ENCODE data around the gene KRT2.
"Not testable (repeated sequence)": the region's sequence is repeated elsewhere in the genome, so short reads cannot be mapped to it uniquely, and the experiment has no call there.

Gene KRT2

DNA sequence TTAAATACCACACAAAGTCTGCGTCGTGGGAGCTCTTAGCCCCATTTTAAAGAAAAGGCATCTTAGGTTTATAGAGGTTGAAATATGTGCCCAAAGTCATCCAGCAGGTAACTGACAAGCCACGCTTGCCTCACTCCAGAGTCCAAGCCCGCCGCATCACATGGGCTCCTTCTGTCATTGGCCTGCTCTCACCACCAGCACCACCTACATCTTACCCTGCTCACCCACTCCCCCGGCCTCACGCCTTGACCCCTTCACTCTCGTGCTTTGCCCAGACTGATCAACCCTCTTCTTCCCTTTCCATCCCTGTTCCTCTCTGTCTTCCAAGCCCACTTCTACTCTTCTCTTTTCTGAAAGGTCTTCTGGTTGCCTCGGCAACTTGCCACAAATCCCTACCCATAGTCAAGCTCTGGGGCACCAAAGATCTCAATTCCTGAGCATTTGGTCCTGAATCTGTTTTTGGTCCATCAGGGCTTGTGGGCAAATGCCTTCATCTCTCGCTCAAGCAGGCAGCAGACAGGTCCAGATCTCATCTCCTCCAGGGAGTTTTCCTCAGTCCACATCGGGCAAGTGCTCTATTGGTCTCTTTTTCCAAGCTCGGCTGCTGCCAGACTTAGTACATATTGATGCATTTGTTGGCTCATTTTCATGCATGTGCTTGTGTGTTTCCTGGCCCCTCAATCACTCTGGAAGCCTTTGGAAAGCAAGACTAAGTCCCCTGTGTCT, 31.7 kb upstream of the KRT2 start:
- DNase-seq: no peak

DNA sequence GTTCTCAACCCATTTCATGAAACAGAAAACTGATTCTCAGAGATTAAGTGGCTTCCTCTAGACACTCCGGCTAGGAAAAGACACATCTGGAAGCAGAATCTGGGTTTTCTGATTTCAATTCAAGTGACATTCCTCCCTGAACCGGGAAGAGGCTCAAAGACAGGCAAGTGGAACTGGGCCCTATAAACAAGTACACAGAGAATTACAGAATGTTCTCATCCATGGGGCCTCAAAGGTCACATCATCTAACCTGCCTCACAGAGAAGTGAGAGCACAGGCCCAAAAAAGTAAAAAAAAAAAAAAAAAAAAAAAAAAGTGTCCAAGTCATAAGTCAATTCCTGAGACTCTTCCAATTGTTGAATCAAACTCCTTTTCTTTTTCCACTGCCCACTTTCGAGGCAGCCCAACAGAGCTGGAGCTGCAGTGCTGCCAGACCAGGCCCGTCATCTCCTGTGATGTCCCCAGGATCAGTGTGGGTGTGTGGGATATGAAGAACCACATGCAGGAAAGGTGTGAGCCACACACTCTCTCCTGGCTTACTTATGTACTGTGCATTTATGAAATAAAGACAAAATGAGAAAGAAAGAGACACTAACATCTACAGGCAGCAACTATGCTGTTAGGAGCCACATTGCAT, 31.0 kb upstream of the KRT2 start:
- DNase-seq: no peak

DNA sequence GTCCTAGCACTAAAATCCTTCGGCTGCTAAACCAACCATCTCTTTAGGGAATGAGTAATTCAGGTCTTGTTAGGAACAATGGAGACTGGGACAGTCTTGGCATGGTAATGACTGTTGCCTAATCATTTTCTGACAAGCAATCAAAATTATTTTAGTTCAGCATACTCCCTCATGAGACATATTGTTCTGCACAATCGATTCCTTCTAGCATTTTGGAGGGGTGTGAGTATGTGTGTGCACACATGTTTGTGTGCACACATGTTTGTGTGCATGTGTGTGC, 30.3 kb upstream of the KRT2 start:
- no peak for DNase-seq

DNA sequence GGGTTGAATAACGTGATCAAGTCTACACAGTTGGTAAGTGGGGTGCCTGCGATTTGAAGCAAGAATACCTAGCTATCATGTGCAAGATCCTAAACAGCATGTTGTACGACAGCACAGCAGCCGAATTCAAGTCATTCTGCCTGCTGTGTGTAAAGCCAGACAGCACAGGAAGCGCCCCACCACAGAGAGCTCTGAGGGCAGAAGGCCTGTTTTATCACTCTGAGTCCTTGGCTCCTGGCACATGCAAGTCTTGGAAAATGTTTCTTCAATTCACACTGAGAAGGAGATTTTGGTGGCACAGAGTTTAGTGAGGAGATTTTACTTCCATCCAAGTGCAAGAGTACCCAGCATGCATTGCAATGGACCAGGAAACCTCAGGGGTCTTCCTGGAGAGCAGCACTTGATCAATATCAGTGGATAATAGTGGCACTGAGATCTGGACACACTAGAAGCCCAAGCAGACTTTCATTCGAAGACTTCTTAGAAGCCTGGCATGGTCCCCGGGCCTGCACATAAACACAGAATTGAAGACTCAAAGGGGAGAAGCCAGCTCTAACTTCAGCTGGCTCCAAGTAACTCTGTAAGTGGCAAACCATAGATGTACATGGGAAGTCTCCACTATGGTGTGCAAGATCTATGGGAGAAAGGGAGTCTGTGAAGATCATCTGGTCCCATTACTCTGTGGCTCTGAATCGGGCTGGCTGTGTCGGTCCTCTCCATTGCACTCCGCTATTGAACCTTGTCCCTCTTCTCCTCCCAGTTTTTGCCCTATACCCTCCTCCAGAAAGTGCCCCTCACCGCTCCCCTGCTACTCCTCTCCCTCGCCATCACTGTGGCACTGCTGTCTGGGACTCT, 29.7 kb upstream of the KRT2 start:
- no peak for DNase-seq

DNA sequence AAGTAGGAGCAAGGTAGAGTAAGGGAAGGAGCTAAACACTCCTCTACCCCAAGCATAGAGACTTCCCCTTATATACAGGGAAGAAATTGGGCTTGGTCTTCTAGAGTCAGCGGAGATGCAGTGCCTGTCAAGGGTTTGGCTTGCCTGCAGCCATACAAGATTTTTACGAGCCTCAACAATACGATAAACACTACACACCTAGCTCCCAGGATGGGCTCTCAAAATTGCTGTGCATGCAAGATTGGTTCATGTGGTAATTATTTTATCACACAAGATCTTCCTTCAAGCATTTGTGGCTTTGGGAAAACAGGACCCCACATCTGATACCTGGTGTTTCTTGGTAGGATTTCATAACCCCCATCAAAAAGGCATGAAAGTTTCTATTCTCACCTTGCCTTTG, 28.4 kb upstream of the KRT2 start, which contains the start of gene KRT1:
Gene KRT1 (minus strand): TSS at position 45 of the 400 bp plus-strand sequence. CDS start 59 bp downstream, outside the sequence.
- DNase-seq: no peak

DNA sequence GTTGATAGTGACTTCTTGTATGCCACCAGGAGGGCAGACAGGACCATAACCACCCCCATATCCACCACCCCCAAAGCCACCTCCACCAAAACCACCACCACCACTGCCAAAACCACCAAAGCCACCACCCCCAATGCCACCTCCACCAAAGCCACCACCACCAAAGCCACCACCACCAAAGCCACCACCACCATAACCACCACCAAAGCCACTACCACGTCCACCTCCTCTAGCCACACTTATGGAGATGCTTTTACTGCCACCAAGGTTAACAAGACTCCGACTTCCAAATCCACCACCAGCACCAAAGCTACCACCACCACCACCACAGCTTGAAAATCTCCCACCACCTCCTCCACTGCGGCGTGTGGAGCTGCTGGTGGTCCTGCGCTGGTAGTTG, 27.9 kb upstream of the KRT2 start:
- no peak for DNase-seq

DNA sequence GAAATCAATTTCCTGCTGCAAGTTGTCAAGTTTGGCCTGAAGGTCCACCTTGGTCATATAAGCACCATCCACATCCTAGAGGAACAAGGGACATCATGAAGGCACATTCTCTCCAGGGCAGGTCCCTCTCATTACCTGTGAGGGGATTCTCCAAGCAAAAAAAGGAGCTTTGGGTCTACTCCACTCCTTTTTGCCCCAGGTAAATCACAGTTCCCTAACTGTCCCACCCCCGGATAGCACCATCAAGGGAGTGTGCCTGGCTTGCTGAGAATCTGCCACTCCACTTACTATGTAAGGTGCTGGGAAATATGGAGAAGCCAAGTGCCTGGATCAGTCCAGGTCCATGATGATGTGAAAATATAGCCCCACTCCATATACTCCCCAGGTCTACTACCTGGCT, 25.7 kb upstream of the KRT2 start:
- no peak for DNase-seq

DNA sequence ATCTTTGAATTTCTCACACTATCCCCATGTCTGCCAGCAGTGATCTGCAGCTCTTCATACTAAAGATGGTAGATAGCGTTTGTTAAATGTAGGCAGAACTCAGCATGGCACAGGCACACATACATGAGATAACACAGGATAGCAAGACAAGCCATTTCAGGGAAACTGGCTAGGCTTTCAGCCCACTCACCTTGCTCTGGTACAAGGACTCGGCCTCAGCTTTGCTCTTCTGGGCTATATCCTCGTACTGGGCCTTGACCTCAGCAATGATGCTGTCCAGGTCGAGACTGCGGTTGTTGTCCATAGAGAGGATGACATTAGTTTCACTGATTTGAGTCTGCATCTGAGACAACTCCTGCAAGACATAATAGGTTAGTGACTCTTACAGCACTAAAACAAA, 25.1 kb upstream of the KRT2 start:
- no peak for DNase-seq

DNA sequence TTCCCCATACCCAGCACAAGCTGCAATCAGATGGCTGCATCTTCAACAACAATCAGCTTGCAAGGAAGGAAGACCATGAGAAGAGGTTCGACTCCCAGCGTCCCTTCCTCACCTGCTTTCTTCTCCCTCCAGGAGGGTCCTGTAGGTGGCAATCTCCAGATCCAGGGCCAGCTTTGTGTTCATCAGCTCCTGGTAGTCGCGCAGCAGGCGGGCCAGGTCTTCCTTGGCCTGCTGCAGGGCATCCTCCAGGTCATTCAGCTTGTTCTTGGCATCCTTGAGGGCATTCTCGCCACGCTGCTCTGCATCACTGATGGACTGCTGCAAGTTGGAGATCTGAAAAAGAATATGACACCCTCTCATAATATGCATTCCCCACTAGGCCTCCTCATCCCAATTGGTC, 24.2 kb upstream of the KRT2 start:
- DNase-seq: no peak

DNA sequence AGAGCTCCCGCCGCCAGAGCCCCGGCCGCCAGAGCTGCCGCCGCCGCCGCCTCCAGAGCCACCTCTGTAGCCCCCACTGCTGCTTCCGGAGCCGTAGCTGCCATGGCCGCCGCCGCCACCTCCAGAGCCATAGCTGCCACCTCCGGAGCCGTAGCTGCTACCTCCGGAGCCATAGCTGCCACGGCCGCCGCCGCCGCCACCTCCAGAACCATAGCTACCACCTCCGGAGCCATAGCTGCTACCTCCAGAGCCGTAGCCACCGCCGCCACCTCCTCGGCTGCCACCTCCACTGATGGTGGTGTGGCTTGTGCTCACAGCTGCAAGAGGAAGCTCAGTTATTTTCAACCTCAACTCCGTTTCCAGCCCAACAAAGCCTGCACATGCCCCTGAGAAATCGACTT, 23.3 kb upstream of the KRT2 start:
- no peak for DNase-seq

DNA sequence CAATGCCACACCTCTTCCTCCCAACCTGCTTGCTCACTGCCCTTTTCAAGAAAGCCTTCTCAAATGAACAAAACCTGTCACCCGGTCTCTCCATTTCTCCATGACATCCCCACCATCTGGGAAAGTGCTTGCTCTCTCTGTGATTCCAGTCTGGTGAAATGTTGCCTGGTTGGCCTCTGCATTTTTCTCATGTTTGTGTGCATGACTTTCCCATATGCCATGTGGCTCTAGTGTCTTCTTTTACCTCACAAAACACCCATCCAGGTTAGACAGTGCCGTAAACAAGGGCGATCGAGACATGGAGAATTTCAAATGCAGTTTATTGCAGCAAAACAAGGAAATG, 22.4 kb upstream of the KRT2 start:
- DNase-seq: no peak

DNA sequence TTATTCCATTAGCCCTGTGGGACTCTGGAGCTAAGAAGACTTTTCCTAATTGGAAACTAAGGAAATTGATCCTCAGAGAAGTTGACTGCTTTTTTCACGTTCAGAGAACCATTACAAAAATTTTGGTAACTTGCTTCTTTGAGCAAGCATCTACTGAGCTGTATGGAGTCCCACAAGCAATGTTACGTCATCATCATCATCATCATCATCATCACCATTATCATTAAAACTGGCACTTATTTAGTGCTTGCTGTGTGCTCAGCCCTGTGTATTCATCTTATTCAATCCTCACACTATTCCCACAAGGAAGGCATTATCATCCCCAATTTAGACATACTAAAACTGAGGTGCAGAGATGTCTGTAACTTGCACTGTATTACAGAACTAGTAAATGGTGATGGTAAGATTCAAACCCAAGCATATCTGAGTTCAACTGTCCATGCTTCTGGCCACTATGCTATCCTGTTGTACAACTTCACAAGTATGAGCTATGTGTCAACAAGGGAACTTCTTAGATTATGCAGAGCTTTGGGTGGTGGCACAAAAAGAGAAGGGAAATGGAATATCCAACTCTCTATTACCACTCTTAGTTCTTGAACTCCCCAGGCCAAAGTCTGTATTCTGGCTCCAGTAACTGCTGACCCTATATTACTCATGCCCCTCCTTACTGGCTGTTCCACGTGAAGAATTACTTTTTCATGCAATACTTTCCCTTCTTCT, 21.9 kb upstream of the KRT2 start:
- no peak for DNase-seq

DNA sequence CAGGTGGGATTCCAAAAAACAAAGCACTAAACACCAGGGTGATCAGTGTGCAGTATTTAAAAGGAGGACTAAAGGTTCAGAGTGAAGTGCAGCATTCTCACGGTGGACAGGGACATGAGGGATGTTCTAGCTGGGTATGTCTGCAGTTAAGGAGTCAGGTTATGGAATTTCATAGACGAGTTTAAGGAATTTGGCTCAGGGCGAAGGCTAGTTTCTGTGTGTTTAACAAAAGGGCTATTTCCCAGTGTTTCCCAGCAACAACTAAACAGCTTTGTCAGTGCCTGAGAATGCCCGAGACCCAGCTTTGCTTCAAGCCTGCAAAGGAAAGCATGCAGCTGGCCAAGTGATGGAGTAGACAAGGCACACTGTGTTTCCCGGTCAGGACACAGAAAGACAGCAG, 21.2 kb upstream of the KRT2 start:
- no peak for DNase-seq

DNA sequence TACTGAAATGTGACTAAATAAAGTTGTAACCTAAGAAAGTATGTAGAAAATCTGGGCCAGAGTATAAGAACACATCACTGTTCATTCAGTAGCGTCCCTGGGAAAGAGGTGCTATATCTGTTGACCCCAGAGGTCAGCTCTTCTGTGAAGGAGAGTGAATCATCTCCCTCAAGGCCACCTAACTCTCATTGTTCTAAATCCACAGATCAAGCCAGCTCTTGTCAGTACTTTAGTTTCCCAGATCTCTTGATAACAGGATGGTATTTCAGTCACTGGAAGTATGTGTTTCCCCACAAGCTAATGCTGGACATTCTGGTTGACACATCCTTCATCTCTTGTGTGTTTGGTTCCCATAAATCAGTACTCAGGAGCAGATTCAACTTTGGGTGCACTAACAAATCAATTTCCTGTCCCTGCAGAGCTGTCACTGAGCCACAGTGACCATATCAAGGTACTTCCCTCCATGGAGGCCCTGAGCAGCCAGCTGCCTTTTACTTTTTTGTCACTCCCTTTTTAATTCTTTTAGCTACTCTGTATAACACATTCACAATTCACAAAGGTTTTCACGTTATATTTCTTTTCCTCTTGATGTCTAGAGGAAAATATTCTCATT, 20.4 kb upstream of the KRT2 start:
- no peak for DNase-seq

DNA sequence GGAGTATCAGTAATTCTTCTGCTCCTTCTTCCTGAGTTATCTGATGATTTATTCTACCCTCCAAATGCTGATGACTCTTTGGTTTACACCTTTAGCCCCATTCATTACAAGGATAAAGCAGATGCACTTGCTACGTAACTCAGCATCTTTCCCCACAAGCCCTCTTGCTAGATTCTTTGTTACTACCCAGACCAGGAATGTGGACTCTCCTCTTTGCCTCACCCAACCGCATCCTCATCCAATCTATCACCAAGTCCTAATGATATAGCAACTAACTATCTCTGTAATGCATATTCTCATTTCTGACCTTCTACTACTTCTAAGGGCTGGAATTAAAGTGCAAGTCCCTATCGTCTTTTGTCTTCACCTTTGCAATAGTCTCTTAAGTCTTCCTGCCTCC, 18.9 kb upstream of the KRT2 start:
- DNase-seq: no peak

DNA sequence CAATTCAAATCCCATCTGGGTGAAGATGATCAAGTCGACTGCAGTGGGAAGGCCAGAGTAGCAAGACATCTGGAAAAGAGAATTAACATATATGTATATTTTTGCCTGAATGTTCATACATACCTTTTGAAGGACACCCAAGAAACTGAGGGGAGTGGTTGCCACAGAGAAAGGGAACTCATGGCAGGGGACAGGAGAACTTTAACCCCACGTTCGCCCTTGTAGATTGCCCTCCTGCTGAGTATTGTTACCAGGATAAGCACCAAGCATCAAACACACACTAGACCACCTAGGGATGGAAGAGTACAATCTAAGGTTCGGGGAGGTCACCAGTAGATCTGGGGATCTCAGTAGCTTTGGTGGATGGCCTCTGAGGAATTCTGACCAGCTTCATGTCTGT, 18.5 kb upstream of the KRT2 start:
- no peak for DNase-seq

DNA sequence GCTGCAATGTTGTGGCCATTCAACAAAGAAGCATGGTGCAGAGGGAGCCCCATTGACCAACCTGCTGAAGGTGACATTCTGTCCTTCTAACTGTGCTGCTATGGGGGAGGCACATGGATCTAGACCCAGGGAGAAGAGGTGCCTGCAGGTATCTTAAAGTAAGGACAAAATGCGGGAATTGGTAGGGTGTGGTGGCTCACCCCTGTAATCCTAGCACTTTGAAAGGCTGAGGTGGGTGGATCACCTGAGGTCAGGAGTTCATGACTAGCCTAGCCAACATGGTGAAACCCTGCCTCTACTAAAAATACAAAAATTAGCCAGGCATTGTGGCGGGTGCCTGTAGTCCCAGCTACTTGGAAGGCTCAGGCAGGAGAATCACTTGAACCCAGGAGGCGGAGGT, 17.9 kb upstream of the KRT2 start:
- DNase-seq: not testable (repeated sequence)

DNA sequence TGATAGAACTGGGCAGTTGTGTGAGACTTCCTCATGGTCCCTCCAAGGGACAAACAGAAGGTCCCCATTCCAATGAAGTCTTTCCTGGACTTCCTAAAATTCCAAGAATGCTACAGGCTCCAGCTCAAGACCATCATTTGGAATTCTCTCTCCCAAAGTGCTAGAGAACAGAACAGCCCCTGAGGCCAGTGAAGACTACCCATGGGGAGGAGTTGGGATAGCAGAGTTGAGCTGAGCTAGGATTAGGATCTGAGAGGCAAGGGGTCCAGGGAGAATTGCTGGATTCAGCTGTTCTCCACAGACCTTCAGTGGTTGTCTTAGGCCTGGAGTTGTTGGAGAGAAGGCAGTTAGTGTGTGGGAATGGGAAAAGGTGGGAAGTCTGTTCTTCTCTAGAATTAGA, 17.4 kb upstream of the KRT2 start:
- no peak for DNase-seq

DNA sequence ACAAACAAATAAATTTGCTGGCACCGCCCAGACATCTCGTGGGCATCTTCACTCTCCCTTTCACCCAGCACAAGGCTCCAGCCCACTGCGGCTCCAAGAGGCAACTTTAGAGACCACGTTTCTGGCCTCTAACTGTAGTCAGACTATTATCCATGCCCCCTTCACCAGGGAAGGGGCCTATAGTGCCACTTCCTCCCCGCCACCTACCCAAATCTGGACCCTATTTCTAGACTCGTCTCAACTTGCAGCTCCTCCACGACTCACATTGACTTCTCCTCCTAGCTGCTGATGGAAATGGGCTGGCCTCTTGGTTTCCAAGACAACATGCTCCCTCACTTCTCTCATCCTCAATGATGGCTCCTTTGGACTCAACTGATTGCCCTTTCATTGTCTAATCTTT, 15.9 kb upstream of the KRT2 start:
- no peak for DNase-seq

DNA sequence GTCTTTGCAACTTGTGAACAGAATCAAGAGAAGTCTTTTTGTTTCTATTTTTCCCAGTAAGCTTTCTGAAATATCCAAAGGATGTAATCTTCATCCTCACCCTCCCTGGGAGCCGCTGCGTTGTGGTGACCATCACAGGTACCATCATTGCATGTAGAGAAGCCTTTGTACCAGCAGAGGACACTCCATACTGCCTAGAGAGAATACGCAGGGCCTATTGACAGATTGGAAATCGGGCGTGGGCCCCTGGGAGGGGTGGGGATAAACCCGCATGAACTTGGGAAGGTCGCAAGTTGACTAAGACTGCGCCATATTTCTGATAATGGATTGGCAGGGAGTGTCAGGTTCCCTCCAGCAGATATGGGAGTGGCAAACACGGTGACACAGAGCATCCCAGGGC, 15.5 kb upstream of the KRT2 start:
- no peak for DNase-seq

DNA sequence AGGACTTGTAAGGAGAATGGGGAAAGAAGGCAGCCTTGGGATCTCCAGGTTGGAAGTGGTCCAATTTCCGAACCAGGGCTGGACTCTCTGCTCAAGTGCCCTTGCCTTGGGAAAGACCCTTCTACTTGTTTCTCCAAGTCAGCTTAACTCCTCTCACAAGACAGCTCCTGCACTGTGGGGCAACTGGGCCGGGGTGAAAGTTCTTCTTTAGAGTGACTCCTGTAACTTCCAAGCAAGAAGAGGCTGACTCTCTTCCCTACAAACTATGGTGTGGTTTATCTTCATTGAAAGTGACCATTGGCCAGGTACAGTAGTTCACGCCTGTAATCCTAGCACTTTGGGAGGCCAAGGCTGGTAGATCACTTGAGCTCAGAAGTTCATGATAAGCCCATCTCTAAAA, 14.5 kb upstream of the KRT2 start:
- no peak for DNase-seq

DNA sequence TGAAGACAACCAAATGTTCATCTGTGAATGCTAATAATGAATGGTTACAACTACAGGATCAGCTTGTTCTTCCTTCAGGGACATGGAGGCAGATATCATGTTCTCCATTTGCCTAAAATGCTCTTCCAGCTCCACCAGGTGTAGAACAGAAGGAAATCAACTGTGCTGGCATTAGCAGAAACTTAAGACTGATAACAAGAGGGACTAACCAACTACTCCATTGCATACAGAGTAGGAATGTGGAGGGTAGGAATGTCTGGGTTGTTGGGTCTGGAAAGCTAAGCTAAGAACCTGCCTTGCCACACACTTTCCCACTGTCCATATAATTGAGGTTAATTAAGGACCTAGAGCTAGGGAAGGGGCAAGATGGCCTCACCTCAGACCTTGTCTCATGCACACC, 11.4 kb upstream of the KRT2 start:
- DNase-seq: no peak

DNA sequence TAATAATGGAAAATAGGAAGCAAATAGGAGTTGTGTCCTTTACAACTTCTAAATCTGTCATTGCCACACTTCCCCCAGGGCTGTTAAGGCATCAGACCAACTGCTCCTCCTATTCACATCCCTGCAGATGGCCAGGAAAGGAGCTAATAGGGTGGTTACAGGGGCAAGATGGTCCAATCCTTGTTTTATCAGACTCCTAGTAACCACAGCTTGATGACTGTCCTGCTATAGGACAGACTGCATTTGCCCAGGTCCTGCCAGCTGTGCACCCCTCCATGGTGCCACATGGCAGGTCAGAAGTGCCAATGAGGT, 10.9 kb upstream of the KRT2 start:
- DNase-seq: no peak
